Mesenchymal stem cell (in vitro differentiated cells and primary cell): ENCODE results near the gene ACBD6.

Experiments
- DNase-seq: peaks from one replicate; pipeline ENCODE4 v3.0.0-alpha.2; 2013
- H2AFZ ChIP-seq: one replicate; pipeline ENCODE4 v1.6.1; 2013; ENCODE audit warnings: low read depth, mild to moderate bottlenecking, control low read depth, inconsistent platforms, low read length, moderate library complexity
- H2AK5ac ChIP-seq: 2 replicates; pipeline ENCODE4 v1.6.1; 2013; ENCODE audit warnings: low read length, moderate library complexity, mild to moderate bottlenecking, inconsistent platforms; ENCODE audit not compliant: severe bottlenecking
- H2BK120ac ChIP-seq: one replicate; pipeline ENCODE4 v1.6.1; 2013; ENCODE audit warnings: low read depth, mild to moderate bottlenecking, inconsistent platforms, low read length, moderate library complexity
- H2BK12ac ChIP-seq, 2 experiments: one replicate each; pipeline ENCODE4 v1.6.1; 2013; ENCODE audit warnings: inconsistent platforms in 2 of 2, low read length in 2 of 2, mild to moderate bottlenecking in 2 of 2, moderate library complexity in 2 of 2, control low read depth in 1 of 2
- H2BK15ac ChIP-seq: one replicate; pipeline ENCODE4 v1.6.1; 2013; ENCODE audit warnings: mild to moderate bottlenecking, low read depth, inconsistent platforms; ENCODE audit not compliant: poor library complexity, severe bottlenecking
- H2BK5ac ChIP-seq: 2 replicates; pipeline ENCODE4 v1.6.1; 2013; ENCODE audit warnings: low read depth, mild to moderate bottlenecking, low read length, control low read depth, inconsistent platforms; ENCODE audit not compliant: poor library complexity, severe bottlenecking
- H3K14ac ChIP-seq, 2 experiments: one replicate each; pipeline ENCODE4 v1.6.1; 2013; ENCODE audit warnings: inconsistent platforms in 2 of 2, low read length in 2 of 2, control low read depth in 1 of 2, mild to moderate bottlenecking in 1 of 2, moderate library complexity in 1 of 2
- H3K18ac ChIP-seq, 2 experiments: one replicate each; pipeline ENCODE4 v1.6.1; 2013; ENCODE audit warnings: inconsistent platforms in 2 of 2, low read length in 2 of 2, control low read depth in 1 of 2, low read depth in 1 of 2, mild to moderate bottlenecking in 1 of 2
- H3K23ac ChIP-seq, 2 experiments: one replicate each; pipeline ENCODE4 v1.6.1; 2013; ENCODE audit warnings: inconsistent platforms in 2 of 2, low read length in 2 of 2, mild to moderate bottlenecking in 2 of 2, moderate library complexity in 2 of 2, control low read depth in 1 of 2
- H3K27ac ChIP-seq: 2 replicates; pipeline ENCODE4 v1.5.1; 2013; ENCODE audit warnings: mild to moderate bottlenecking, moderate library complexity, low read length, control low read depth, inconsistent platforms; ENCODE audit not compliant: poor library complexity, severe bottlenecking
- H3K27me3 ChIP-seq, 2 experiments: 2 replicates each; pipeline versions ENCODE4 v1.6.1 to v1.7.0; 2013; ENCODE audit warnings: low read length in 2 of 2, mild to moderate bottlenecking in 2 of 2, moderate library complexity in 2 of 2, control low read depth in 1 of 2, inconsistent platforms in 1 of 2; ENCODE audit not compliant: control insufficient read depth in 1 of 2, insufficient read depth in 1 of 2
- H3K36me3 ChIP-seq, 2 experiments: 2 replicates each; pipeline versions ENCODE4 v1.6.1 to v1.7.0; 2013; ENCODE audit warnings: low read length in 2 of 2, control low read depth in 1 of 2, inconsistent platforms in 1 of 2, low read depth in 1 of 2, mild to moderate bottlenecking in 1 of 2; ENCODE audit not compliant: insufficient read depth in 2 of 2, control insufficient read depth in 1 of 2
- H3K4ac ChIP-seq, 2 experiments: one replicate each; pipeline ENCODE4 v1.6.1; 2013; ENCODE audit warnings: inconsistent platforms in 2 of 2, low read length in 2 of 2, mild to moderate bottlenecking in 2 of 2, moderate library complexity in 2 of 2, control low read depth in 1 of 2, low read depth in 1 of 2
- H3K4me1 ChIP-seq: 2 replicates; pipeline ENCODE4 v1.6.1; 2013; ENCODE audit warnings: low read depth, low read length, control low read depth; ENCODE audit not compliant: control insufficient read depth, insufficient read depth
- H3K4me2 ChIP-seq: 2 replicates; pipeline ENCODE4 v1.6.1; 2013; ENCODE audit warnings: low read length, mild to moderate bottlenecking, inconsistent platforms; ENCODE audit not compliant: poor library complexity, severe bottlenecking
- H3K4me3 ChIP-seq, 2 experiments: 2 replicates each; pipeline versions ENCODE4 v1.5.1 to v1.7.0; 2013; ENCODE audit warnings: low read length in 2 of 2, mild to moderate bottlenecking in 2 of 2, control low read depth in 1 of 2, low read depth in 1 of 2; ENCODE audit not compliant: insufficient read depth in 1 of 2
- H3K79me1 ChIP-seq: replicated peaks from 2 replicates; pipeline ENCODE4 v1.6.1; 2013; ENCODE audit warnings: mild to moderate bottlenecking, control low read depth, low read length, inconsistent platforms; ENCODE audit not compliant: poor library complexity, severe bottlenecking
- H3K9ac ChIP-seq: 2 replicates; pipeline ENCODE4 v1.7.0; 2013; ENCODE audit warnings: mild to moderate bottlenecking, low read length, moderate library complexity
- H3K9me3 ChIP-seq: 2 replicates; pipeline ENCODE4 v1.7.0; 2013; ENCODE audit warnings: mild to moderate bottlenecking, low read length; ENCODE audit not compliant: control insufficient read depth
- H4K8ac ChIP-seq: one replicate; pipeline ENCODE4 v1.6.1; 2013; ENCODE audit warnings: inconsistent platforms, mild to moderate bottlenecking, low read length, moderate library complexity
- H4K91ac ChIP-seq: one replicate; pipeline ENCODE4 v1.6.1; 2013; ENCODE audit warnings: mild to moderate bottlenecking, low read length, inconsistent platforms
- WGBS: methylation state at CpG from one replicate; pipeline ENCODE4 v1.1.7; 2013; ENCODE audit warnings: mixed read lengths; 5-methylcytosine and 5-hydroxymethylcytosine counted together

Gene ACBD6

DNA sequence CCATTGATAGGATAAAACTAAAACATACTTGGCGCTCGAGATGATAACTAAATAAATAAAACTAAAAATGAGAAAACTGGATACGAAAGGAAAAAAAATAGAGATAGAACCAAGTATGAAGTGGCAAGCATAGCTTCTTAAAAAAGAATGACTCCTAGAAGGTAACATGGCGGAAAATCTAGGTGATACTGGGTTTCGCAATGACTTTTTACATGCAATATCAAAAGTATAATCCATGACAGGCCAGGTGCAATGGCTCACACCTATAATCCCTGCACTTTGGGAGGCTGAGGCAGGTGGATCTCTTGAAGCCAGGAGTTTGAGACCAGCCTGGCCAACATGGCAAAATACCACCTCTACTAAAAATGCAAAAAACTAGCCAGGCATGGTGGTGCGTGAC lies 70.7 kb downstream of the ACBD6 start:
- no peak overlapping the region for H4K91ac ChIP-seq
- 99% methylated on average over 6 of the region's 6 CpGs for WGBS
- H3K23ac ChIP-seq = no peak overlapping the region
- peaks cover 0 to 23% of the 10 kb centered on the region in 2 experiments for H3K36me3 ChIP-seq
- H3K9ac ChIP-seq = no peak overlapping the region
- no peak overlapping the region for H3K4me3 ChIP-seq
- no peaks in the 10 kb centered on the region for H3K27me3 ChIP-seq
- no peaks in the 10 kb centered on the region for H3K9me3 ChIP-seq
- no peak overlapping the region for H2BK12ac ChIP-seq
- no peak overlapping the region for H2BK120ac ChIP-seq
- no peak overlapping the region for H2AFZ ChIP-seq
- DNase-seq = no peak
- H3K4me1 ChIP-seq = peaks cover 3% of the 10 kb centered on the region
- no peak overlapping the region for H2BK15ac ChIP-seq
- H3K27ac ChIP-seq = no peak overlapping the region
- no peak overlapping the region for H3K4ac ChIP-seq
- H2AK5ac ChIP-seq = no peak overlapping the region
- H3K4me2 ChIP-seq = no peak overlapping the region
- H3K14ac ChIP-seq = no peak overlapping the region
- no peak overlapping the region for H4K8ac ChIP-seq
- H3K79me1 ChIP-seq = peaks cover 22% of the 10 kb centered on the region
- no peak overlapping the region for H3K18ac ChIP-seq
- H2BK5ac ChIP-seq = no peak overlapping the region

DNA sequence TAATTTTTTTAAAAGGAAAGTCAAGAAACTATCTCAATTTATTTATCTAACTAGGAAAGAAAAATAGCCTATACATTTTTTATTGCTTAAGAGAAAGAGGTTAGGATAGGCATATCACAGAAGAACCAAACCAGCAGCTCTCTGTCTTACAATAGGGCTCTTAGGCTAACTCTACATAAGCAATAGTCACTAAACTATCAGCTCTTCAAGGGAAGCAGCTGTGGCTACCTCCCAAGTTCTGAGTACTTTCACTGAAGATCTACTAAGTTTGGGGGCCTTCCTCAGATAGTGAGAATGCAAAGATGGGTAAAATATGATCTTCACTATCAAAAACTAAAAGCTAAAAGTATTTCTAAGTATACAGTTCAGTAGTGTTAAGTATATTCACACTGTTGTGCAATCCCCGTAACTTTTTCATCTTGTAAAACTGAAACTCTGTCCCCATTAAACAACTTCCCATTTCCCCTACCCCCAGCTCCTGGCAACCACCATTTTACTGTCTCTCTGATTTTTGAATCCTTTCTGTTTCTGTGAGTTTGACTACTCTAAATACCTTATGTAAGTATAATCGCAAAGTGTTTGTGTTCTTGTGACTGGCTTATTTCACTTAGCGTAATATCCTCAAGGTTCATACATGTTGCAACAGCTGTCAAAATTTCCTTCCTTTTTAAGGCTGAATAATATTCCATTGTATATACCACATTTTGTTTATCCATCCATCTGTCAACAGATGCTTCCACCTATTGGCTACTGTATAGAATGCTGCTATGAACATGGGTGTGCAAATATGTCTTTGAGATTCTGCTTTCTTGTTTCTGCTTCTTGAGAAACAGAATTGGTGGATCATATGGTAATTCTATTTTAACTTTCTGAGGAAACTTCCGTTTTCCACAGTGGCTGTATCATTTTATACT lies 73.3 kb downstream of the ACBD6 start:
- H2AK5ac ChIP-seq = no peak overlapping the region
- 100% methylated on average over 2 of the region's 4 CpGs for WGBS
- DNase-seq = no peak
- no peak overlapping the region for H3K4me3 ChIP-seq
- peaks cover 16% of the 10 kb centered on the region for H3K79me1 ChIP-seq
- H3K4ac ChIP-seq = no peak overlapping the region
- no peak overlapping the region for H4K8ac ChIP-seq
- no peak overlapping the region for H3K23ac ChIP-seq
- no peak overlapping the region for H2BK120ac ChIP-seq
- peaks cover 0 to 11% of the 10 kb centered on the region in 2 experiments for H3K36me3 ChIP-seq
- no peak overlapping the region for H3K27ac ChIP-seq
- no peak overlapping the region for H3K18ac ChIP-seq
- no peak overlapping the region for H2BK5ac ChIP-seq
- peaks cover 3% of the 10 kb centered on the region for H3K4me1 ChIP-seq
- H3K27me3 ChIP-seq = no peaks in the 10 kb centered on the region
- H2AFZ ChIP-seq = no peak overlapping the region
- no peak overlapping the region for H3K9ac ChIP-seq
- no peak overlapping the region for H3K4me2 ChIP-seq
- H3K14ac ChIP-seq = no peak overlapping the region
- no peaks in the 10 kb centered on the region for H3K9me3 ChIP-seq
- H2BK15ac ChIP-seq = no peak overlapping the region
- H4K91ac ChIP-seq = no peak overlapping the region
- H2BK12ac ChIP-seq = no peak overlapping the region

DNA sequence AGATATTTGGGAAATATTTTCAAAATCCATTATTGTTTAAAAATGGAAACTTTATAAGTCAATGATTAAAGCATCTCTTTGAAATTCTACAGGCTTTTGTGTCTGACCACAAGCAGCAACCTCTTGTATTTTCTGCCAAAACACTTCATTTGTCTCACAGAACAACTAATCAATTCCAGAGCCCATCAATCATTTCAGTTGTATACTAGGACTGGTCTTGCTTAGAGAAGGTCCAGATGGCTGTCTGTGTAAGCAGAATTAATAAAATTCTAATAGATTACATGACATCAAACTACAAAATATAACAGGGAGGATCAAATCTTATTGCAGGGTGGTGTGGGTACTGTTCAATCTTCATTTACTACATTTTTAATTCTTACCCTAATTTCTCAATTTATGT lies 76.4 kb downstream of the ACBD6 start:
- no peak overlapping the region for H3K23ac ChIP-seq
- no peak overlapping the region for H2AK5ac ChIP-seq
- no peak overlapping the region for H3K18ac ChIP-seq
- no peak overlapping the region for H2BK5ac ChIP-seq
- H2BK15ac ChIP-seq = no peak overlapping the region
- peaks cover 0 to 22% of the 10 kb centered on the region in 2 experiments for H3K36me3 ChIP-seq
- H4K8ac ChIP-seq = no peak overlapping the region
- H4K91ac ChIP-seq = no peak overlapping the region
- no peak overlapping the region for H3K4ac ChIP-seq
- no peak for DNase-seq
- no peak overlapping the region for H3K27ac ChIP-seq
- no peak overlapping the region for H3K9ac ChIP-seq
- no peaks in the 10 kb centered on the region for H3K27me3 ChIP-seq
- no peak overlapping the region for H2AFZ ChIP-seq
- no peaks in the 10 kb centered on the region for H3K9me3 ChIP-seq
- H3K79me1 ChIP-seq = peaks cover 10% of the 10 kb centered on the region
- H2BK120ac ChIP-seq = no peak overlapping the region
- no peak overlapping the region for H2BK12ac ChIP-seq
- no peak overlapping the region for H3K4me3 ChIP-seq
- no peaks in the 10 kb centered on the region for H3K4me1 ChIP-seq
- no peak overlapping the region for H3K4me2 ChIP-seq
- no peak overlapping the region for H3K14ac ChIP-seq

DNA sequence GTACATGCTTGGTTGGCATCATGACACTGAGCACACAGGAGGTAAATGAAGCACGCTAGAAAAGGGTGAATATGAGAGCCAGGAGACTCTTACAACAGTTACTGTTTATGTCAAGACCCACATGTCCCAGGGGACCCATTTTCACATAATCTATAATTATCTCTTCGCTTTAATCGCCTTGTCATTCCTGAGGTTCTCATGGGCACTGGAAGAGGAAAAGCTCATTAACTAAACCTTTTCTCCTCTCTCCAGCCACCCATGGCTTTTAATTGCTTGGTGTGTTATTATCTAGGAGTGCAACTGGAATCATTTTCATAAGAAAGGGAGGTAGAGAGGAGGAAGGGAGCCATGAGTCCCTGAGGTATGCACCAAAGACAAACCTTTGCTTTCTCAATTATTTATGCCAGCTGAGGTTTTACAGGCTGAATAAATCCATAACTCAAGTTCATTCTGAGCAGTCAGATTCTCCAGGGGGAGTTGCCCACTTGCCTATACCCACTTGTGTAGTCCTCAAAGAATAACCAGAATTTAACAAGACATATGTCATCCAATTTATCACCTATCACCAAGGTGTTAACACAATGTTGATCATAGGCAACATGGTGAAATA lies 77.4 kb downstream of the ACBD6 start:
- no peak overlapping the region for H2BK12ac ChIP-seq
- no peak overlapping the region for H3K18ac ChIP-seq
- H3K27me3 ChIP-seq = no peaks in the 10 kb centered on the region
- no peak overlapping the region for H3K4me3 ChIP-seq
- H3K9me3 ChIP-seq = no peaks in the 10 kb centered on the region
- 92% methylated on average over 3 of the region's 3 CpGs for WGBS
- no peak overlapping the region for H4K8ac ChIP-seq
- H2AK5ac ChIP-seq = no peak overlapping the region
- H3K27ac ChIP-seq = no peak overlapping the region
- no peak overlapping the region for H4K91ac ChIP-seq
- peak; percentile 4 for DNase-seq
- H3K4me2 ChIP-seq = no peak overlapping the region
- H3K36me3 ChIP-seq = peaks cover 0 to 28% of the 10 kb centered on the region in 2 experiments
- H2BK5ac ChIP-seq = no peak overlapping the region
- no peak overlapping the region for H2AFZ ChIP-seq
- H3K4me1 ChIP-seq = no peaks in the 10 kb centered on the region
- H3K79me1 ChIP-seq = peaks cover 11% of the 10 kb centered on the region
- H3K23ac ChIP-seq = no peak overlapping the region
- no peak overlapping the region for H3K4ac ChIP-seq
- H2BK120ac ChIP-seq = no peak overlapping the region
- no peak overlapping the region for H2BK15ac ChIP-seq
- no peak overlapping the region for H3K9ac ChIP-seq
- no peak overlapping the region for H3K14ac ChIP-seq
